Dendritic cell treated with granulocyte-macrophage colony-stimulating factor and Interleukin-4, amounts not matched to agents 40 ng/mL and 50 ng/mL, for 4 days (primary cell): ENCODE results near the gene EYA2.

Source experiments
- H3K27ac Mint-ChIP-seq: one replicate; pipeline ENCODE4 v1.8.0; 2022; ENCODE audit warnings: mild to moderate bottlenecking, mixed read lengths
- H3K27me3 Mint-ChIP-seq: one replicate; pipeline ENCODE4 v1.8.0; 2022; ENCODE audit warnings: mild to moderate bottlenecking, mixed read lengths
- H3K36me3 Mint-ChIP-seq: one replicate; pipeline ENCODE4 v1.8.0; 2022; ENCODE audit warnings: low read depth, mixed read lengths
- H3K4me1 Mint-ChIP-seq: one replicate; pipeline ENCODE4 v1.8.0; 2022; ENCODE audit warnings: low read depth, mixed read lengths
- H3K4me3 Mint-ChIP-seq: one replicate; pipeline ENCODE4 v1.8.0; 2022; ENCODE audit warnings: mild to moderate bottlenecking, moderate library complexity, mixed read lengths
- H3K9me3 Mint-ChIP-seq: one replicate; pipeline ENCODE4 v1.8.0; 2022; ENCODE audit warnings: mixed read lengths
- intact Hi-C: fragments of 100-400 bp; cut with micrococcal nuclease; formaldehyde crosslinking; loops from one replicate; pipeline ENCODE4 v1.15.0; 2022

EYA2 gene

DNA sequence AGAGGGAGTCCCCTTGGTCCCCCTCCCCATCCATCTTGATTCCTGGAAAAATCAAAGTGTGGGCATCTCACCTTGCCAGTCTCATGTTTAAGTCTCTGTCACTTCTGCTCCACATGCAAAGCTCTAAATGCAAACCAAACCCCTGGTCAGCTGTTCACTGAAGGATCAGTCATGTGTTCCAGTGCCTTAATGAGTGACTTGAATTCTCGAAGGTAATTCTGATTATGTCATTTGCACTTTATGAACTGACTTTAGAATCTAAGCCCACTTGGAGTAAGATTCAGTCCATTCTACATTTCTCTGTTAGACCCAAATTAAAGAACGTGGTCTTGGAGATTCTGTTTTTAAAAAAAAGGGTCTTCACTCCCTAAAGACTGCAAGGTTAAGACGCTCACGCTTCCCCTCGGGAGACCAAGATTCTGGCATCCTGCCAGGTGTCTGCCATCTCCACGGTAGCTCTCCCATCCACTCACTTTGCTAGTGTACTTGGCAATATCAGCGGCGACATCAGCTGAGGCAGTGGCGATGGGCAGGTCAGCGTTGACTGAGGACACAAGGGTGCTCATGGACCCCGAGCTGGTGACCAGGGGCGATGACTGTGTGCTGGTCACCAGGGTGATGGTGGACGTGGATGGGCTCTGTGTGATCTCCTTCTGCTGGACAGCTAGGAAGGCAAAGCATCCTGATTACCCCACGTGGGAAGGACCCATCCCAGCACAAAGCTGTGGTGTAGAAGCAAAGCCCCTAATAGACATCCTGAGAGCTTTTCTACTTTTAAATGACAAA is 341.4 kb downstream of the EYA2 start:
- Mint-ChIP-seq H3K4me1 (no peaks in the 10 kb centered on the region), H3K4me3 (no peak overlapping the region), H3K27me3 (no peaks in the 10 kb centered on the region), H3K27ac (no peak overlapping the region), H3K9me3 (no peaks in the 10 kb centered on the region), H3K36me3 (peaks cover 61% of the 10 kb centered on the region)
- intact Hi-C loops: no loop called here

DNA sequence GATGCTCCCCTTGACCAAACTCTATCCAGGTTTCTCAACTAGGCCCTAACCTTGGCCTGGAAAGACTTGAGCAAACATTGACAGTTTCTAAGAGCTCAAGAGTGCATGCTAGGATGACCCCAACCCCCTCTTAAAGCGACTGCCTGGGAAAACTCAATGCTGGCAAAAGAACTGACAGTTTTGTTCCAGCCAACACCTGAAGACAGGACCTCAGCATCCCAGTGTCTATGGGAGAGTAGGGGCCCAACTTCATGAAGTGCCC is 341.9 kb downstream of the EYA2 start:
- intact Hi-C loops: no loop called here
- Mint-ChIP-seq H3K4me3 (no peak overlapping the region), H3K4me1 (no peaks in the 10 kb centered on the region), H3K27me3 (no peaks in the 10 kb centered on the region), H3K27ac (no peak overlapping the region), H3K36me3 (peaks cover 66% of the 10 kb centered on the region), H3K9me3 (no peaks in the 10 kb centered on the region)

- no peak overlapping the region for H3K27ac Mint-ChIP-seq
- H3K4me3 Mint-ChIP-seq: no peak overlapping the region
- H3K27me3 Mint-ChIP-seq: no peaks in the 10 kb centered on the region
- intact Hi-C loops: no loop called here
- peaks cover 77% of the 10 kb centered on the region for H3K36me3 Mint-ChIP-seq
- H3K9me3 Mint-ChIP-seq: no peaks in the 10 kb centered on the region
- H3K4me1 Mint-ChIP-seq: no peaks in the 10 kb centered on the region
Observed at GRCh38 chr20:47237715-47238114, 343.1 kb downstream of the EYA2 start.
